MM.1S (cell line): ENCODE data around the gene EHBP1.

Source experiments
- EZH2 ChIP-seq: fragments of 300-600 bp; sonication (generic); optimal IDR thresholded peaks from 2 replicates; pipeline ENCODE3; 2017; ENCODE audit warnings: low read depth, mild to moderate bottlenecking, antibody characterized with exemption, low read length, mixed read lengths
- TF ChIP-seq, protein P1 (sequence below): fragments of 300-600 bp; sonication (generic); IDR thresholded peaks from 2 replicates; pipeline ENCODE4 v1.5.1; 2016; ENCODE audit warnings: antibody characterized with exemption, low read length, mixed read lengths

- TF ChIP-seq, protein P1, sequence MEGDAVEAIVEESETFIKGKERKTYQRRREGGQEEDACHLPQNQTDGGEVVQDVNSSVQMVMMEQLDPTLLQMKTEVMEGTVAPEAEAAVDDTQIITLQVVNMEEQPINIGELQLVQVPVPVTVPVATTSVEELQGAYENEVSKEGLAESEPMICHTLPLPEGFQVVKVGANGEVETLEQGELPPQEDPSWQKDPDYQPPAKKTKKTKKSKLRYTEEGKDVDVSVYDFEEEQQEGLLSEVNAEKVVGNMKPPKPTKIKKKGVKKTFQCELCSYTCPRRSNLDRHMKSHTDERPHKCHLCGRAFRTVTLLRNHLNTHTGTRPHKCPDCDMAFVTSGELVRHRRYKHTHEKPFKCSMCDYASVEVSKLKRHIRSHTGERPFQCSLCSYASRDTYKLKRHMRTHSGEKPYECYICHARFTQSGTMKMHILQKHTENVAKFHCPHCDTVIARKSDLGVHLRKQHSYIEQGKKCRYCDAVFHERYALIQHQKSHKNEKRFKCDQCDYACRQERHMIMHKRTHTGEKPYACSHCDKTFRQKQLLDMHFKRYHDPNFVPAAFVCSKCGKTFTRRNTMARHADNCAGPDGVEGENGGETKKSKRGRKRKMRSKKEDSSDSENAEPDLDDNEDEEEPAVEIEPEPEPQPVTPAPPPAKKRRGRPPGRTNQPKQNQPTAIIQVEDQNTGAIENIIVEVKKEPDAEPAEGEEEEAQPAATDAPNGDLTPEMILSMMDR: no peak
- no peak for TF ChIP-seq EZH2
These were observed 149.3 kb downstream of the EHBP1 start for GRCh38 chr2:62854600-62855514.
